HG03045 (cell line): ENCODE results near the gene TSPO2.

Experiments used
- ATAC-seq: cut with Tn5 transposase; IDR thresholded peaks from one replicate; pipeline ENCODE4 v1.9.1; 2021; ENCODE audit warnings: mild to moderate bottlenecking, moderate library complexity; ENCODE audit not compliant: unreplicated experiment

The TSPO2 gene

GRCh38 chr6:41049955-41050354 lies 7.7 kb downstream of the TSPO2 start:
- no peak for ATAC-seq

GRCh38 chr6:41050536-41050935 lies 8.3 kb downstream of the TSPO2 start:
- ATAC-seq = no peak

- no peak for ATAC-seq
These were observed 9.6 kb downstream of the TSPO2 start for GRCh38 chr6:41051873-41052272.

- ATAC-seq = no peak
These were observed 10.8 kb downstream of the TSPO2 start, which contains the start of gene APOBEC2 for GRCh38 chr6:41053041-41053440. Gene APOBEC2, plus strand, starts transcription at chr6:41053202. Its CDS starts 146 bp downstream, at chr6:41053348.

GRCh38 chr6:41054511-41054910 lies 12.2 kb downstream of the TSPO2 start:
- ATAC-seq = no peak

- ATAC-seq = no peak
These were observed 12.9 kb downstream of the TSPO2 start for GRCh38 chr6:41055149-41055548.

- ATAC-seq = no peak
These were observed 14.7 kb downstream of the TSPO2 start for GRCh38 chr6:41056768-41057490.

- ATAC-seq = no peak
These were observed 16.5 kb downstream of the TSPO2 start for GRCh38 chr6:41058783-41059181.

- no peak for ATAC-seq
These were observed 17.3 kb downstream of the TSPO2 start for GRCh38 chr6:41059556-41059955.

GRCh38 chr6:41061196-41061726 lies 19.0 kb downstream of the TSPO2 start:
- no peak for ATAC-seq

GRCh38 chr6:41062056-41062455 lies 19.8 kb downstream of the TSPO2 start:
- no peak for ATAC-seq

GRCh38 chr6:41063884-41064285 lies 21.6 kb downstream of the TSPO2 start:
- ATAC-seq = no peak

GRCh38 chr6:41064841-41065240 lies 22.6 kb downstream of the TSPO2 start:
- no peak for ATAC-seq

GRCh38 chr6:41065550-41066026 lies 23.3 kb downstream of the TSPO2 start:
- ATAC-seq = no peak

GRCh38 chr6:41066867-41067304 lies 24.6 kb downstream of the TSPO2 start:
- ATAC-seq = no peak

GRCh38 chr6:41071501-41071922 lies 29.2 kb downstream of the TSPO2 start:
- ATAC-seq = peak; percentile 21

- peak; percentile 68 for ATAC-seq
These were observed 29.9 kb downstream of the TSPO2 start, which contains the start of gene OARD1 for GRCh38 chr6:41071923-41072835. Gene OARD1, minus strand, starts transcription at chr6:41072356. Its CDS starts 722 bp downstream, at chr6:41071634.

- ATAC-seq = peak; percentile 67
These were observed 30.6 kb downstream of the TSPO2 start, which contains the start of gene NFYA for GRCh38 chr6:41072836-41073202. Gene NFYA, plus strand, starts transcription at chr6:41072974. Its CDS starts 6,116 bp downstream, at chr6:41079090.

- ATAC-seq = peak; percentile 32
These were observed 31.1 kb downstream of the TSPO2 start for GRCh38 chr6:41073203-41073967.

- ATAC-seq = no peak
These were observed 31.9 kb downstream of the TSPO2 start for GRCh38 chr6:41073968-41074691.
